Measurements from ENCODE around the gene HS2ST1.

The HS2ST1 gene

DNA sequence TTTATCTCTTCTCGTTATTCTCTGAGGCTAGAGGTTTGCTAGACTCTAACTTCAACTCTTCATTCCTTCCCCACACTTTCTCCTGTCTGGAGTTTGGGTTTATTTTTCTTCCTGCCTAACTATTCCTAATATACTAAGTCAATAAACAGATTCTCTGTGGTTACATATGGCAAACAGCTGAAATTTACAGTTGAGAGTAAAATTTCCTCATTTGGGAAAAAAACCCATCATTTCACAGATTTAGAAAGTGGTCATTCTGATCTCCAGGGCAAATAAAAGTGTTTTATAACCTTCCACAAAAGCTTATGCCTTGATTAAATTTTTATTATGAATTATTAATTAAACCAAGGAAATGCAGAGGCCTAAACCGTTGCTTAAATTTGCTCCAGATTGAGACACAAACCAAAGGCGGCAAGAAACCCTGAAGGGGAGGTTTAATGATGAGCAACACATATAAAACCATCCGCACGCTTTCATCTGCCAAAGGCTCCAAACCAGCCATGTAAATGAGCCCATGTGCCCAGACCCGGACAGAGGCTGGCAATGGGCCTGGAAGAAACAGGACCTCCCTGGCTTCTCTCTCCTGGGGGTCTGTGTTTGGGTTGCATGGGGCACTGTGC is 212.6 kb downstream of the HS2ST1 start:
- no peaks in the 10 kb centered on the region for H3K9me3 ChIP-seq (ENCODE audit: low read length)
- H3K79me2 ChIP-seq (ENCODE audit: insufficient read depth, low read length), result no peaks in the 10 kb centered on the region
- no peak for TF ChIP-seq EZH2 (IDR thresholded peaks at IDR 0.05; ENCODE audit: borderline replicate concordance, low read length)
- TF ChIP-seq, protein P1, sequence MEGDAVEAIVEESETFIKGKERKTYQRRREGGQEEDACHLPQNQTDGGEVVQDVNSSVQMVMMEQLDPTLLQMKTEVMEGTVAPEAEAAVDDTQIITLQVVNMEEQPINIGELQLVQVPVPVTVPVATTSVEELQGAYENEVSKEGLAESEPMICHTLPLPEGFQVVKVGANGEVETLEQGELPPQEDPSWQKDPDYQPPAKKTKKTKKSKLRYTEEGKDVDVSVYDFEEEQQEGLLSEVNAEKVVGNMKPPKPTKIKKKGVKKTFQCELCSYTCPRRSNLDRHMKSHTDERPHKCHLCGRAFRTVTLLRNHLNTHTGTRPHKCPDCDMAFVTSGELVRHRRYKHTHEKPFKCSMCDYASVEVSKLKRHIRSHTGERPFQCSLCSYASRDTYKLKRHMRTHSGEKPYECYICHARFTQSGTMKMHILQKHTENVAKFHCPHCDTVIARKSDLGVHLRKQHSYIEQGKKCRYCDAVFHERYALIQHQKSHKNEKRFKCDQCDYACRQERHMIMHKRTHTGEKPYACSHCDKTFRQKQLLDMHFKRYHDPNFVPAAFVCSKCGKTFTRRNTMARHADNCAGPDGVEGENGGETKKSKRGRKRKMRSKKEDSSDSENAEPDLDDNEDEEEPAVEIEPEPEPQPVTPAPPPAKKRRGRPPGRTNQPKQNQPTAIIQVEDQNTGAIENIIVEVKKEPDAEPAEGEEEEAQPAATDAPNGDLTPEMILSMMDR (IDR thresholded peaks at IDR 0.05; ENCODE audit: low read length), result no peak
- no peaks in the 10 kb centered on the region for H4K20me1 ChIP-seq (ENCODE audit: insufficient read depth, low read length)
- peaks cover 3% of the 10 kb centered on the region for H3K4me1 ChIP-seq (ENCODE audit: insufficient read depth, low read length, severe bottlenecking)
- H3F3A ChIP-seq (ENCODE audit: insufficient read depth, low read length), result no peaks in the 10 kb centered on the region
- H3K4me2 ChIP-seq (ENCODE audit: low read length), result no peak overlapping the region
- no peak overlapping the region for H3K9ac ChIP-seq (ENCODE audit: low read length)
- no peak overlapping the region for H3K27ac ChIP-seq (ENCODE audit: low read depth, low read length, poor library complexity, severe bottlenecking)
- H3K4me3 ChIP-seq (ENCODE audit: low read depth, low read length, poor library complexity, severe bottlenecking), result no peak overlapping the region
- H2AFZ ChIP-seq (ENCODE audit: low read length), result no peak overlapping the region
- no peaks in the 10 kb centered on the region for H3K27me3 ChIP-seq (ENCODE audit: insufficient read depth, low read length)
- H3K9me2 ChIP-seq (ENCODE audit: low read depth, low read length), result no peaks in the 10 kb centered on the region
- H3K36me3 ChIP-seq (ENCODE audit: insufficient read depth, low read length), result no peaks in the 10 kb centered on the region

DNA sequence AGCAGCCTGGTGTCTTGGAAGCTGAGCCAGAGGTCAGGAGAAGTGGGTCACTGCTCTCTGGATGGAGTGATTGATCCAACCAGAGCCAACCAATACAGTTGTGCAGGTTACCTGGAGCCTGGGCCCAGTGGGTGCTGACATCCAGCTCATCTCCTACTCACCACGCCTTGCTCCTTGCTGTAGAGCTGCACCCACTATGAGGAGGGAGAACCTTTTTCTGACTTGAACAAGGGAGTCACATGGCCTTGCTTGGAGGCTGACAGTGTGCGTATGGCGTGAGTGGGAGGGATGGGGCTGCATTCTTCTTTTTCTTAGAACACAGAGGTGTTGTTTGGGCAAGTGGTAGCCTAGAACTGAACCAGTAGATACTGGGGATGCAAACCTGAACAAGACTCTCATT is 213.1 kb downstream of the HS2ST1 start:
- no peaks in the 10 kb centered on the region for H3K9me3 ChIP-seq (ENCODE audit: low read length)
- no peaks in the 10 kb centered on the region for H3K79me2 ChIP-seq (ENCODE audit: insufficient read depth, low read length)
- H3K4me1 ChIP-seq (ENCODE audit: insufficient read depth, low read length, severe bottlenecking), result peaks cover 9% of the 10 kb centered on the region
- H3K9ac ChIP-seq (ENCODE audit: low read length), result no peak overlapping the region
- no peak overlapping the region for H3K4me2 ChIP-seq (ENCODE audit: low read length)
- H3K27me3 ChIP-seq (ENCODE audit: insufficient read depth, low read length), result no peaks in the 10 kb centered on the region
- H4K20me1 ChIP-seq (ENCODE audit: insufficient read depth, low read length), result no peaks in the 10 kb centered on the region
- no peak overlapping the region for H2AFZ ChIP-seq (ENCODE audit: low read length)
- no peaks in the 10 kb centered on the region for H3K9me2 ChIP-seq (ENCODE audit: low read depth, low read length)
- H3K4me3 ChIP-seq (ENCODE audit: low read depth, low read length, poor library complexity, severe bottlenecking), result no peak overlapping the region
- no peaks in the 10 kb centered on the region for H3K36me3 ChIP-seq (ENCODE audit: insufficient read depth, low read length)
- TF ChIP-seq, protein P1 (IDR thresholded peaks at IDR 0.05; ENCODE audit: low read length), result no peak
- TF ChIP-seq EZH2 (IDR thresholded peaks at IDR 0.05; ENCODE audit: borderline replicate concordance, low read length), result no peak
- H3F3A ChIP-seq (ENCODE audit: insufficient read depth, low read length), result no peaks in the 10 kb centered on the region
- H3K27ac ChIP-seq (ENCODE audit: low read depth, low read length, poor library complexity, severe bottlenecking), result no peak overlapping the region

DNA sequence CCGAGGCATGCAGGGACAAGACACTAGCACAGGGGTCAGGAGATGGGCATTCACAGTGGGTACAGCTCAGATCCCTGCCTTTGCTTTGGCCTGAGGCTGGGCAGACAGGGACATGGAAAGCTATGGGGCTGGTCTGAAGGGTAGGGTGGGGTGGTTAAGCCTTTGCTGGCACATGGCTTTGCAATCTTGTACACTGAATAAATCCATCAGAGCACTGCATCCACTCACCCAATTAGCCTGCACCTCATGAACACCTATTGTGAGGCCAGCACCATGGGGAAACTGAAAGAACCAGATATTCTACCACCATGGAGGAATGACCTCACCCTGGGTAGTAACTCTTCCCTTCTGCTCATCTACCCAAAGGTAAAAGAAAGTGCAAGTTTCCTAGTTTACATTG is 214.6 kb downstream of the HS2ST1 start:
- Histone ChIP-seq H3K79me2 (ENCODE audit: insufficient read depth, low read length) (no peaks in the 10 kb centered on the region), H3K27ac (ENCODE audit: low read depth, low read length, poor library complexity, severe bottlenecking) (no peak overlapping the region), H3K9ac (ENCODE audit: low read length) (no peak overlapping the region), H3K9me2 (ENCODE audit: low read depth, low read length) (no peaks in the 10 kb centered on the region), H4K20me1 (ENCODE audit: insufficient read depth, low read length) (no peaks in the 10 kb centered on the region), H3K4me1 (ENCODE audit: insufficient read depth, low read length, severe bottlenecking) (peaks cover 10% of the 10 kb centered on the region), H2AFZ (ENCODE audit: low read length) (no peak overlapping the region), H3K4me3 (ENCODE audit: low read depth, low read length, poor library complexity, severe bottlenecking) (no peak overlapping the region), H3F3A (ENCODE audit: insufficient read depth, low read length) (no peaks in the 10 kb centered on the region), H3K9me3 (ENCODE audit: low read length) (no peaks in the 10 kb centered on the region), H3K4me2 (ENCODE audit: low read length) (no peak overlapping the region), H3K36me3 (ENCODE audit: insufficient read depth, low read length) (no peaks in the 10 kb centered on the region), H3K27me3 (ENCODE audit: insufficient read depth, low read length) (no peaks in the 10 kb centered on the region; the same call in 1 of the 2 replicates)
- TF ChIP-seq EZH2 (IDR thresholded peaks at IDR 0.05; ENCODE audit: borderline replicate concordance, low read length), result no peak
- TF ChIP-seq, protein P1 (IDR thresholded peaks at IDR 0.05; ENCODE audit: low read length), result no peak

Measured in OCI-LY1 (cell line).